K562 (cell line): ENCODE data around the gene MCM9. TPM values are rescaled to one million over a fixed set of nuclear protein-coding genes. Genes with fewer than 3 reads are reported as not detected.

ENCODE experiments used
- ATAC-seq: fragments of 200-7000 bp; cut with Tn5 transposase; 3 replicates; pipeline ENCODE4 v1.9.1; 2020; ENCODE audit warnings: moderate library complexity
- BruUV-seq: library from RNA; stranded (reverse); fragments of 400-500 nt; replicated peaks from 2 replicates; lab custom pipeline; 2021; lab: Mats Ljungman, UMichigan
- CTCF ChIA-PET: fragments of 300-600 bp; formaldehyde crosslinking; extraction: SDS; loops from one replicate; lab custom pipeline; 2021; ENCODE audit warnings: low intra/inter-chr PET ratio; lab: Yijun Ruan, JAX
- POLR2A ChIA-PET: fragments of 300-600, 350-650 bp; sonication (Branson Sonifier 250); formaldehyde crosslinking; extraction: SDS; loops from one replicate; lab custom pipeline; 2021; ENCODE audit warnings: antibody characterized with exemption, inconsistent platforms; lab: Yijun Ruan, JAX
- DNase-seq, 4 experiments: peaks; one replicate each; pipeline versions ENCODE4 v3.0.0 to v3.0.0-alpha.2; 2011 to 2018; ENCODE audit warnings: low spot score in 3 of 4, mixed read lengths in 3 of 4; ENCODE audit errors: extremely low read depth in 1 of 4
- FAIRE-seq: peaks from 2 replicates; lab custom pipeline; 2011; peaks lifted over from hg19 to GRCh38; lab: Jason Lieb, UNC
- H2AFZ ChIP-seq: 2 replicates; pipeline ENCODE4 v1.6.0; 2011; ENCODE audit warnings: low read depth, low read length, control low read depth, inconsistent platforms
- H3K27ac ChIP-seq: fragments of 200-600 bp; 3 replicates; pipeline ENCODE4 v1.8.0; 2011; ENCODE audit warnings: low read depth, mild to moderate bottlenecking, control low read depth, inconsistent platforms, low read length, moderate library complexity, mixed read lengths; ENCODE audit errors: extremely low read depth
- H3K27me3 ChIP-seq, 2 experiments: fragments of 300-600 bp in 1 of 2; 2 replicates in 1 of 2; 3 replicates in 1 of 2; pipeline versions ENCODE4 v1.6.0 to v1.8.0; 2011; ENCODE audit warnings: inconsistent platforms in 2 of 2, low read length in 2 of 2, mild to moderate bottlenecking in 1 of 2, mixed read lengths in 1 of 2, moderate library complexity in 1 of 2; ENCODE audit not compliant: control insufficient read depth in 2 of 2, insufficient read depth in 2 of 2
- H3K36me3 ChIP-seq: fragments of 300-600 bp; 3 replicates; pipeline ENCODE4 v1.8.0; 2011; ENCODE audit warnings: mild to moderate bottlenecking, low read length, inconsistent platforms; ENCODE audit not compliant: control insufficient read depth, insufficient read depth
- H3K4me1 ChIP-seq, 2 experiments: fragments of 200-600 bp in 1 of 2; replicated peaks in 1 of 2; 2 replicates in 1 of 2; 3 replicates in 1 of 2; pipeline versions ENCODE4 v1.5.1 to v1.8.0; 2011; ENCODE audit warnings: inconsistent platforms in 2 of 2, low read length in 2 of 2, mild to moderate bottlenecking in 1 of 2, mixed read lengths in 1 of 2, moderate library complexity in 1 of 2; ENCODE audit not compliant: control insufficient read depth in 2 of 2, insufficient read depth in 2 of 2
- H3K4me2 ChIP-seq: 2 replicates; pipeline ENCODE4 v1.6.1; 2011; ENCODE audit warnings: low read length, control low read depth, inconsistent platforms, mixed read lengths; ENCODE audit not compliant: insufficient read depth
- H3K4me3 ChIP-seq: fragments of 200-600 bp; sonication (generic), shearing (Covaris generic); 2 replicates; pipeline ENCODE4 v1.5.1; 2016; ENCODE audit warnings: control low read depth, inconsistent platforms
- H3K79me2 ChIP-seq: fragments of 200-600 bp; 3 replicates; pipeline ENCODE4 v1.8.0; 2011; ENCODE audit warnings: low read length, inconsistent platforms; ENCODE audit not compliant: control insufficient read depth, insufficient read depth
- H3K9ac ChIP-seq, 2 experiments: 2 replicates each; pipeline versions ENCODE4 v1.6.0 to v1.6.1; 2011; ENCODE audit warnings: low read depth in 2 of 2, low read length in 2 of 2, control low read depth in 1 of 2, inconsistent platforms in 1 of 2, mild to moderate bottlenecking in 1 of 2, mixed read lengths in 1 of 2; ENCODE audit not compliant: insufficient read depth in 1 of 2
- H3K9me1 ChIP-seq: one replicate; pipeline ENCODE4 v1.6.0; 2011; ENCODE audit warnings: inconsistent platforms, mild to moderate bottlenecking, low read length, moderate library complexity; ENCODE audit not compliant: control insufficient read depth, insufficient read depth
- H3K9me3 ChIP-seq: replicated peaks from 2 replicates; pipeline ENCODE4 v1.5.1; 2011; ENCODE audit warnings: low read depth, low read length, inconsistent platforms; ENCODE audit not compliant: control insufficient read depth, insufficient read depth
- H4K20me1 ChIP-seq: replicated peaks from 2 replicates; pipeline ENCODE4 v1.6.1; 2011; ENCODE audit warnings: low read length, inconsistent platforms, mixed read lengths; ENCODE audit not compliant: control insufficient read depth, insufficient read depth
- BHLHE40 ChIP-seq: IDR thresholded peaks from 2 replicates; pipeline ENCODE4 v1.6.1; 2011; ENCODE audit warnings: low read length, improper control_type of control experiment
- BRF1 ChIP-seq: IDR thresholded peaks from 3 replicates; pipeline ENCODE4 v1.6.1; 2011; ENCODE audit warnings: borderline replicate concordance, mild to moderate bottlenecking; ENCODE audit not compliant: insufficient read length; ENCODE audit errors: extremely low read depth
- ESRRB ChIP-seq: fragments of 250-450 bp; sonication (Bioruptor Pico); IDR thresholded peaks from 2 replicates; pipeline ENCODE4 v1.5.0; 2020; ENCODE audit warnings: mild to moderate bottlenecking, moderate library complexity, borderline replicate concordance
- NEUROD1 ChIP-seq: fragments of 150-350 bp; IDR thresholded peaks from 2 replicates; pipeline ENCODE4 v1.6.1; 2014; ENCODE audit warnings: borderline replicate concordance, low read length, low read depth; ENCODE audit not compliant: partially characterized antibody
- PTTG1 ChIP-seq: fragments of 450-650 bp; IDR thresholded peaks from 2 replicates; pipeline ENCODE4 v1.6.1; 2016; ENCODE audit warnings: low read depth, mild to moderate bottlenecking, missing genetic modification characterization, missing compliant biosample characterization
- SAP30 ChIP-seq: fragments of 200-600 bp; sonication (generic); IDR thresholded peaks from 2 replicates; pipeline ENCODE4 v1.6.1; 2012; ENCODE audit warnings: borderline replicate concordance, low read depth, mild to moderate bottlenecking, moderate library complexity, low read length, control low read depth, inconsistent platforms; ENCODE audit not compliant: insufficient read depth, poor library complexity, severe bottlenecking
- TAL1 ChIP-seq: fragments of 450-650 bp; IDR thresholded peaks from 2 replicates; pipeline ENCODE4 v1.6.1; 2016; ENCODE audit warnings: mild to moderate bottlenecking
- WGBS: fragments of 100-300 bp; shearing (Covaris generic); methylation state at CpG from one replicate; pipeline ENCODE4 v1.1.6; 2016; ENCODE audit warnings: low coverage, mixed read lengths; ENCODE audit not compliant: insufficient coverage; ENCODE audit errors: missing lambda C conversion rate; 5-methylcytosine and 5-hydroxymethylcytosine counted together
- in situ Hi-C: fragments of 300-500 bp; cut with MboI; formaldehyde crosslinking; loops from 4 replicates; pipeline ENCODE4 v1.15.0; 2018; ENCODE audit warnings: inconsistent platforms, mixed read lengths
- intact Hi-C: fragments of 100-400 bp; cut with micrococcal nuclease; formaldehyde crosslinking; loops from 2 replicates; pipeline ENCODE4 v1.14.2; 2022
- polyA plus RNA-seq, 8 experiments: library from polyadenylated mRNA; depleted of rRNA in 4 of 8; stranded (reverse) in 5 of 8; unstranded in 3 of 8; fragments of >200 nt; fragmentation: Nextera tagmentation in 2 of 8; fragmentation: Illumina TruSeq in 1 of 8; extraction: Ambion mirVana in 2 of 8; extraction: Trizol in 1 of 8; gene quantifications; 2 replicates each; pipeline versions ENCODE4 v1.2.1 to v1.2.3, GENCODE V29; 2011 to 2014; ENCODE audit warnings: inconsistent platforms in 1 of 8, missing spikeins in 1 of 8
- total RNA-seq, 7 experiments: library from RNA; depleted of rRNA in 6 of 7; stranded (reverse); fragments of >200 nt in 6 of 7; fragmentation: Illumina TruSeq in 2 of 7; extraction: Trizol in 2 of 7; gene quantifications; 2 replicates each; pipeline versions ENCODE4 v1.2.1 to v1.2.3, GENCODE V29; 2011 to 2021; ENCODE audit warnings: low replicate concordance in 1 of 7
- TF ChIP-seq, protein P1 (sequence below): fragments of 450-650 bp; IDR thresholded peaks from 2 replicates; pipeline ENCODE4 v1.6.1; 2014; ENCODE audit warnings: low read depth, mild to moderate bottlenecking, moderate library complexity, borderline replicate concordance
- TF ChIP-seq, protein P2 (sequence below), 2 experiments: fragments of 450-650 bp; IDR thresholded peaks; 2 replicates each; pipeline ENCODE4 v1.6.1; 2016

The MCM9 gene
- total and polyA plus RNA-seq, 9 of the 15 experiments (the other 6 are each of a cell fraction or from before 2014, with no cell fraction given), result 4.8 to 16.7 (median 11.6) TPM

DNA sequence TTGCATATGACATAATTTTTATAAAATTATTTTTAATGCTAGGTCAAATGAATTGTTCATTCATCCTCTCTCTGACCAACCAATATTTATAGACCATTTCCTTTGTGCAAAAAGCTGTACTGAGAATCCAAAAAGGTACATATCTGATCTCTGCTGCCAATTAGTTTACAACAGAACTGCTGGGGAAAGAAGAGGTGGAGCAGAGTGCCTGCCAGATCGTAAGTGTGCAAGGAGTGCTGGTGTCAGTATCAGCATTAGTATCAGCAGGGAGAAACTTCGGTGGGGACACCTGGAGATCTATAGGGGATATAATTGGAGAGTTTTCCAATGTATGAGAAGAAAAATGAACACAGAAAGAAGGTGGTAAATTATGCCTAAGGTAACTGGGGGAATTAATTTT lies 104.3 kb downstream of the MCM9 start:
- FAIRE-seq (no peak), DNase-seq (no peak), ATAC-seq (no peak)
- H3K4me1 ChIP-seq, result peaks cover 0 to 4% of the 10 kb centered on the region in 2 experiments; a peak in 2 of 5 replicates
- ChIA-PET CTCF (no interaction called here), POLR2A (interaction anchor here (0.7 to 0.9 kb wide), 2 partner anchors 23 to 76 kb away, joined by 3 to 4 read pairs; no protein-coding TSS in a partner anchor)
- no peaks in the 10 kb centered on the region for H3K9me1 ChIP-seq
- H4K20me1 ChIP-seq, result no peaks in the 10 kb centered on the region
- H3K4me3 ChIP-seq, result no peak overlapping the region
- no peaks in the 10 kb centered on the region for H3K79me2 ChIP-seq
- H3K4me2 ChIP-seq, result no peak overlapping the region
- no peaks in the 10 kb centered on the region for H3K27me3 ChIP-seq
- WGBS, result 39% methylated on average over 2 of the region's 2 CpGs
- H3K27ac ChIP-seq, result no peak overlapping the region
- no peak overlapping the region for H3K9ac ChIP-seq
- intact Hi-C loops, result no loop called here
- H3K9me3 ChIP-seq, result 0 out of 2 replicates have a peak, but pooled peaks cover 2% of the 10 kb centered on the region
- peaks cover 20% of the 10 kb centered on the region; the same call in 2 of the 3 replicates for H3K36me3 ChIP-seq
- BruUV-seq, result no TSS peak
- TF ChIP-seq BRF1 (no peak), SAP30 (no peak), TAL1 (no peak), ESRRB (CRISPR knock-in tag) (no peak), BHLHE40 (no peak), PTTG1 (tag) (no peak), NEUROD1 (no peak)
- TF ChIP-seq, protein P1, sequence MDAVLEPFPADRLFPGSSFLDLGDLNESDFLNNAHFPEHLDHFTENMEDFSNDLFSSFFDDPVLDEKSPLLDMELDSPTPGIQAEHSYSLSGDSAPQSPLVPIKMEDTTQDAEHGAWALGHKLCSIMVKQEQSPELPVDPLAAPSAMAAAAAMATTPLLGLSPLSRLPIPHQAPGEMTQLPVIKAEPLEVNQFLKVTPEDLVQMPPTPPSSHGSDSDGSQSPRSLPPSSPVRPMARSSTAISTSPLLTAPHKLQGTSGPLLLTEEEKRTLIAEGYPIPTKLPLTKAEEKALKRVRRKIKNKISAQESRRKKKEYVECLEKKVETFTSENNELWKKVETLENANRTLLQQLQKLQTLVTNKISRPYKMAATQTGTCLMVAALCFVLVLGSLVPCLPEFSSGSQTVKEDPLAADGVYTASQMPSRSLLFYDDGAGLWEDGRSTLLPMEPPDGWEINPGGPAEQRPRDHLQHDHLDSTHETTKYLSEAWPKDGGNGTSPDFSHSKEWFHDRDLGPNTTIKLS, result no peak
- TF ChIP-seq, protein P2, sequence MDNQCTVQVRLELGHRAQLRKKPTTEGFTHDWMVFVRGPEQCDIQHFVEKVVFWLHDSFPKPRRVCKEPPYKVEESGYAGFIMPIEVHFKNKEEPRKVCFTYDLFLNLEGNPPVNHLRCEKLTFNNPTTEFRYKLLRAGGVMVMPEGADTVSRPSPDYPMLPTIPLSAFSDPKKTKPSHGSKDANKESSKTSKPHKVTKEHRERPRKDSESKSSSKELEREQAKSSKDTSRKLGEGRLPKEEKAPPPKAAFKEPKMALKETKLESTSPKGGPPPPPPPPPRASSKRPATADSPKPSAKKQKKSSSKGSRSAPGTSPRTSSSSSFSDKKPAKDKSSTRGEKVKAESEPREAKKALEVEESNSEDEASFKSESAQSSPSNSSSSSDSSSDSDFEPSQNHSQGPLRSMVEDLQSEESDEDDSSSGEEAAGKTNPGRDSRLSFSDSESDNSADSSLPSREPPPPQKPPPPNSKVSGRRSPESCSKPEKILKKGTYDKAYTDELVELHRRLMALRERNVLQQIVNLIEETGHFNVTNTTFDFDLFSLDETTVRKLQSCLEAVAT (IDR thresholded peaks at IDR 0.05), result no peak
- TF ChIP-seq, all 486 proteins: peak for 0
- no peak overlapping the region for H2AFZ ChIP-seq
- in situ Hi-C loops, result no loop called here
